Measurements from ENCODE around the gene CDC7. TPM values are rescaled to one million over a fixed set of nuclear protein-coding genes. Genes with fewer than 3 reads are reported as not detected.

Gene CDC7
- total and polyA plus RNA-seq, 2 of the 13 experiments (the other 11 are each of a cell fraction or from before 2014, with no cell fraction given) = 2.5 to 12.6 TPM

GRCh38 chr1:91550961-91551360 is 50.3 kb downstream of the CDC7 start (continued):
- no peak for TF ChIP-seq SPEN (CRISPR knock-in tag; IDR thresholded peaks at IDR 0.05; ENCODE audit: low read depth)
- no peak for TF ChIP-seq FOXO4 (CRISPR knock-in tag; conservative IDR thresholded peaks at IDR 0.05)
- no peak for TF ChIP-seq NFE2L1 (CRISPR knock-in tag; IDR thresholded peaks at IDR 0.05; ENCODE audit: borderline replicate concordance)
- no peak for TF ChIP-seq KLF13 (CRISPR knock-in tag; IDR thresholded peaks at IDR 0.05)

GRCh38 chr1:91552091-91552490 is 51.4 kb downstream of the CDC7 start:
- intact Hi-C loops (cut with micrococcal nuclease; ENCODE audit: unreplicated experiment) (loop anchor here (10.0 kb wide), 1 partner anchor 373 kb away; no protein-coding TSS in a partner anchor), in situ Hi-C loops (cut with HindIII; ENCODE audit: extremely low pct_ligation_motif_present, low pct_unique_long_range_greater_than_20kb) (no loop called here)
- ChIA-PET CTCF (ENCODE audit: low intra/inter-chr PET ratio, low total read pairs) (no interaction called here), POLR2A (no interaction called here)
- no peak for DNase-seq (ENCODE audit: low spot score)
- no peak for TF ChIP-seq RBM22 (optimal IDR thresholded peaks at IDR 0.05; ENCODE audit: low read length)
- no peak for TF ChIP-seq SALL2 (CRISPR knock-in tag; IDR thresholded peaks at IDR 0.05)
- no peak for TF ChIP-seq ZNF646 (CRISPR knock-in tag; IDR thresholded peaks at IDR 0.05)
- TF ChIP-seq CC2D1A (CRISPR knock-in tag; IDR thresholded peaks at IDR 0.05) = no peak
- TF ChIP-seq ZFP36L2 (CRISPR knock-in tag; IDR thresholded peaks at IDR 0.05) = no peak
- no peaks in the 10 kb centered on the region for H3K9me3 ChIP-seq (ENCODE audit: low read length)
- BruUV-seq (replicated peaks) = no TSS peak
- H2AFZ ChIP-seq (ENCODE audit: low read length) = no peak overlapping the region
- no peaks in the 10 kb centered on the region; a peak in 1 of 5 replicates for H3K27me3 ChIP-seq (ENCODE audit: control insufficient read depth in 1 of 2, insufficient read depth in 2 of 2, low read length in 2 of 2)
- H3K79me2 ChIP-seq (ENCODE audit: insufficient read depth, low read length) = no peaks in the 10 kb centered on the region
- H3K4me1 ChIP-seq (ENCODE audit: insufficient read depth, low read length) = no peaks in the 10 kb centered on the region
- H3K36me3 ChIP-seq (replicated peaks in 1 of 2; ENCODE audit: control insufficient read depth in 1 of 2, insufficient read depth in 2 of 2, low read length in 2 of 2) = no peaks in the 10 kb centered on the region
- H3K4me3 ChIP-seq (replicated peaks in 1 of 3; ENCODE audit: insufficient read depth in 1 of 3, low read depth in 2 of 3, low read length in 3 of 3) = no peak overlapping the region
- no peaks in the 10 kb centered on the region for H4K20me1 ChIP-seq (ENCODE audit: insufficient read depth, low read length)
- H3K4me2 ChIP-seq (ENCODE audit: low read depth, low read length) = no peak overlapping the region
- H3K9ac ChIP-seq (ENCODE audit: insufficient read depth, low read depth, low read length) = no peak overlapping the region
- ATAC-seq = no peak
- no peak for FAIRE-seq
- no peak overlapping the region for H3K27ac ChIP-seq (ENCODE audit: extremely low read length, insufficient read depth, low read length)

Measured in HepG2 (cell line).